ENCODE results near the gene CYP20A1.
"Not testable (repeated sequence)": the region's sequence is repeated elsewhere in the genome, so short reads cannot be mapped to it uniquely, and the experiment has no call there.

The CYP20A1 gene

GRCh38 chr2:203225423-203226039 lies 13.3 kb upstream of the CYP20A1 start:
- TF ChIP-seq ZFX (IDR thresholded peaks at IDR 0.05; ENCODE audit: borderline replicate concordance) (no peak), CTCF (IDR thresholded peaks at IDR 0.05) (peak; percentile 84)
- H3K27ac ChIP-seq, result no peak overlapping the region

DNA sequence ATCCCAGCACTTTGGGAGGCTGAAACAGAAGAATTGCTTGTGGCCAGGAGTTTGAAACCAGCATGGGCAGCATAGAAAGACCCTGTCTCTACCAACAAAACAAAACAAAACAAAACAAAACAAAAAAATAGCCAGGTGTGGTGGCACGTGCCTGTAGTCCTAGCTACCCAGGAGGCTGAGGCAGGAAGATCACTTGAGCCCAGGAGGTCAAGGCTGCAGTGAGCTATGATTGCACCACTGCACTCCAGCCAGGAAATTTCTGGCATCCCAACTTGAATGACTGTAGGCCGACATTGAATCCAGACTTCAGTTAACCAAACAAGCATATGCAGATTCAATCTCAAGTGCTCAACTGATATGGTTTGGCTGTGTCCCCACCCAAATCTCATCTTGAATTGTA lies 9.1 kb upstream of the CYP20A1 start:
- not testable (repeated sequence) for H3K27ac ChIP-seq

DNA sequence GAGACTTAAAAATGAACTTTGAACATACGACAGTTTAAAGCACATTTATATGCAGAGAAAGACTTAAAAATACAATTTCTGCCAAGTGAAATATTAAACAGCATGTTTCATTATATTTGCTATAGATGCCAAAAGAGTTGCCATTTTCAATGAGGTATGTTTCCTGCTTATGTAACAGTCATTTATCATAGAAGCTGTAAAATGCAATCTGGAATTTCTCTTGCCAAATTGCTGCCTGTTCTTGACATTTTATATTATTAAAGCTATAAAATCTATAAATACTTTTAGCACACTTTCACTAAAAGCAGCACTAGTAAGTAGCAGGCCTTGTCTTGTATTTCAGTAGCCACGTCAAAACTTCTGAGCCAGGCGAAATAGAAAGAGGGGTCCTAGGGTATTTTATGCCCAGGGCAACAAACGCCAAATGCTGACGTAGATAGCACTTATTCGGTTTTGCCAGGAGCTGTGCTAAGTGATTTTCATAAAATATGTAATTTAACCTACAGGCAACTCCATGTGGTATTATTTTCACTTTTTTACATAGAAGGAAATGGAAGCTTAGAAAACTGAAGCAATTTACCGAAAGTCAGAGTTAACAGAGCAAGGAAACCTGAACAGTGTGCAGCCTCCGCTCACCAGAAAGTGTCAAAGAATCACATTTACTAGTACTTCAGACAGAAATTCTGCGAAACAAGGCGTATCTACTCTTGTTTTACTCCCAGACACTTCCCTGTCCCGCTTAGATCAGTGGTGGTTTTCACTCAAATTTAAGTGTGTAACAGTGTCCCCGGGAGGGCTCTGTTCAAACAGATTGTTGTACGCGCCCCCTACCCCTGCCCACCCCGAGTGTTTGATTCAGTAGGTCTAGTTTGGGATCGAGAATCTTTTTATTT lies 1.2 kb upstream of the CYP20A1 start:
- TF ChIP-seq ZFX (IDR thresholded peaks at IDR 0.05; ENCODE audit: borderline replicate concordance) (no peak), CTCF (IDR thresholded peaks at IDR 0.05) (no peak)

DNA sequence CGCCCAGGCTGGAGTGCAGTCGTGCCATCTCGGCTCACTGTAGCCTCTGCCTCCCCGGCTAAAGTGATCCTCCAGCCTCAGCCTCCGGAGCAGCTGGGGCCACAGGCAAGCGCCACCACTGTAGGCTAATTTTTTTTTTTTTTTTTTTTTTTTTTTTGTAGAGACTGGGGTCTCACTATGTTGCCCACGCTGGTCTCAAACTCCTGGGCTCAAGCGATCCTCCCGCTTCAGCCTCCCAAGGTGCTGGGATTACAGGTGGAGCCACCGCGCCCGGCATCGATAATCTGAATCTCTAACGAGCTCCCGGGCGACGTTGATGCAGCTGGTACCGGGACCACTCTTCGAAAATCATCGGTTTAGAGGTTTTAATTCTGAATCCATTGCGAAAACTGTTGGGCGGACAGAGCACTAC lies 520 bp upstream of the CYP20A1 start:
- H3K27ac ChIP-seq, result peak overlapping the region; percentile 91

More for the DNA sequence above, 1.2 kb upstream of the CYP20A1 start:
- peak overlapping the region; percentile 91 for H3K27ac ChIP-seq

GRCh38 chr2:203240491-203240890 lies 1.7 kb downstream of the CYP20A1 start:
- peak overlapping the region; percentile 91; the same call in 1 of the 2 replicates for H3K27ac ChIP-seq
- TF ChIP-seq ZFX (IDR thresholded peaks at IDR 0.05; ENCODE audit: borderline replicate concordance) (no peak), CTCF (IDR thresholded peaks at IDR 0.05) (no peak)

More for the DNA sequence above, 520 bp upstream of the CYP20A1 start:
- TF ChIP-seq ZFX (IDR thresholded peaks at IDR 0.05; ENCODE audit: borderline replicate concordance) (no peak), CTCF (IDR thresholded peaks at IDR 0.05) (no peak)

GRCh38 chr2:203242518-203242917 lies 3.7 kb downstream of the CYP20A1 start:
- no peak overlapping the region for H3K27ac ChIP-seq
- no peak for TF ChIP-seq ZFX (IDR thresholded peaks at IDR 0.05; ENCODE audit: borderline replicate concordance)
- no peak for TF ChIP-seq CTCF (IDR thresholded peaks at IDR 0.05)

DNA sequence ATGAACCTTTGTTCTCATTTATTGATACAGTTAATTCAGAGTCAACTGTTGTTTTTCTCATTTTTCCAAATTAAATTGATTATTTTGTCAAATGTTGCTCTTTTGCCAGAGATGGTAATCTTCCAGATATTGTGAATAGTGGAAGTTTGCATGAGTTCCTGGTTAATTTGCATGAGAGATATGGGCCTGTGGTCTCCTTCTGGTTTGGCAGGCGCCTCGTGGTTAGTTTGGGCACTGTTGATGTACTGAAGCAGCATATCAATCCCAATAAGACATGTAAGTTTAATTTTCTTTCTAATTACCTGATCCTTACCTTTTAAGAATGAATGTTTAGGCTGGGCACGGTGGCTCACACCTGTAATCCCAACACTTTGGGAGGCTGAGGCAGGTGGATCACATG lies 7.8 kb downstream of the CYP20A1 start:
- H3K27ac ChIP-seq, result no peak overlapping the region
- TF ChIP-seq ZFX (IDR thresholded peaks at IDR 0.05; ENCODE audit: borderline replicate concordance), result no peak
- TF ChIP-seq CTCF (IDR thresholded peaks at IDR 0.05), result no peak

Data from 22Rv1 (cell line).